Activated naive CD8-positive, alpha-beta T cell treated with anti-CD3 and anti-CD28 coated beads for 36 hours (primary cell): ENCODE results near the gene ZNF84. TPM values are rescaled to one million over a fixed set of nuclear protein-coding genes. Genes with fewer than 3 reads are reported as not detected.

ENCODE experiments used
- DNase-seq: peaks from one replicate; pipeline ENCODE4 v3.0.0; 2021
- H3K27ac Mint-ChIP-seq: one replicate; pipeline ENCODE4 v1.8.0; 2022; ENCODE audit warnings: mild to moderate bottlenecking, moderate library complexity, mixed read lengths
- H3K27me3 Mint-ChIP-seq: one replicate; pipeline ENCODE4 v1.8.0; 2022; ENCODE audit warnings: mild to moderate bottlenecking, mixed read lengths
- H3K36me3 Mint-ChIP-seq: one replicate; pipeline ENCODE4 v1.8.0; 2021; ENCODE audit warnings: mild to moderate bottlenecking, mixed read lengths
- H3K4me1 Mint-ChIP-seq: one replicate; pipeline ENCODE4 v1.8.0; 2021; ENCODE audit warnings: mixed read lengths
- H3K4me3 Mint-ChIP-seq: one replicate; pipeline ENCODE4 v1.8.0; 2022; ENCODE audit warnings: mild to moderate bottlenecking, moderate library complexity, mixed read lengths
- H3K9me3 Mint-ChIP-seq: one replicate; pipeline ENCODE4 v1.8.0; 2022; ENCODE audit warnings: mixed read lengths
- total RNA-seq, 2 experiments: library from RNA; stranded (reverse); gene quantifications; one replicate each; pipeline ENCODE4 v1.2.3, GENCODE V29; 2021

ZNF84 gene
- 10 to 100 TPM; 17.0 to 19.6 TPM for total RNA-seq

- Mint-ChIP-seq H3K9me3 (peaks cover 44% of the 10 kb centered on the region), H3K36me3 (peaks cover 63% of the 10 kb centered on the region), H3K27ac (peak within 1 kb of the TSS; percentile 95), H3K4me1 (peaks cover 7% of the 10 kb centered on the region), H3K4me3 (peak within 1 kb of the TSS; percentile 87), H3K27me3 (no peaks in the 10 kb centered on the region)
- DNase-seq: peak; percentile 95
Measured at GRCh38 chr12:133037207-133038005, at the start of gene ZNF84. Gene ZNF84, plus strand, starts transcription at chr12:133037509. Its CDS starts 3,959 bp downstream, at chr12:133041468.

GRCh38 chr12:132998741-132999140, 38.6 kb upstream of the ZNF84 start:
- Mint-ChIP-seq H3K4me3 (no peak overlapping the region), H3K4me1 (peaks cover 1% of the 10 kb centered on the region), H3K27me3 (no peaks in the 10 kb centered on the region), H3K36me3 (peaks cover 94% of the 10 kb centered on the region), H3K9me3 (peaks cover 50% of the 10 kb centered on the region), H3K27ac (no peak overlapping the region)
- no peak for DNase-seq

- no peaks in the 10 kb centered on the region for H3K27me3 Mint-ChIP-seq
- peaks cover 96% of the 10 kb centered on the region for H3K36me3 Mint-ChIP-seq
- no peak overlapping the region for H3K4me3 Mint-ChIP-seq
- H3K27ac Mint-ChIP-seq: no peak overlapping the region
- DNase-seq: no peak
- peaks cover 53% of the 10 kb centered on the region for H3K9me3 Mint-ChIP-seq
- no peaks in the 10 kb centered on the region for H3K4me1 Mint-ChIP-seq
Measured at GRCh38 chr12:133010657-133011297, 26.5 kb upstream of the ZNF84 start.

- Mint-ChIP-seq H3K27ac (no peak overlapping the region), H3K27me3 (no peaks in the 10 kb centered on the region), H3K4me1 (no peaks in the 10 kb centered on the region), H3K9me3 (peaks cover 53% of the 10 kb centered on the region), H3K36me3 (peaks cover 28% of the 10 kb centered on the region), H3K4me3 (no peak overlapping the region)
- no peak for DNase-seq
Measured at GRCh38 chr12:133023566-133023965, 13.7 kb upstream of the ZNF84 start.

- H3K4me3 Mint-ChIP-seq: no peak overlapping the region
- H3K9me3 Mint-ChIP-seq: peaks cover 44% of the 10 kb centered on the region
- H3K27me3 Mint-ChIP-seq: no peaks in the 10 kb centered on the region
- no peak overlapping the region for H3K27ac Mint-ChIP-seq
- H3K4me1 Mint-ChIP-seq: no peaks in the 10 kb centered on the region
- no peak for DNase-seq
- peaks cover 9% of the 10 kb centered on the region for H3K36me3 Mint-ChIP-seq
Measured at GRCh38 chr12:133026996-133027395, 10.3 kb upstream of the ZNF84 start.

- peaks cover 50% of the 10 kb centered on the region for H3K9me3 Mint-ChIP-seq
- peak overlapping the region; percentile 95 for H3K27ac Mint-ChIP-seq
Measured at GRCh38 chr12:133038118-133038709, 905 bp downstream of the ZNF84 start.

DNA sequence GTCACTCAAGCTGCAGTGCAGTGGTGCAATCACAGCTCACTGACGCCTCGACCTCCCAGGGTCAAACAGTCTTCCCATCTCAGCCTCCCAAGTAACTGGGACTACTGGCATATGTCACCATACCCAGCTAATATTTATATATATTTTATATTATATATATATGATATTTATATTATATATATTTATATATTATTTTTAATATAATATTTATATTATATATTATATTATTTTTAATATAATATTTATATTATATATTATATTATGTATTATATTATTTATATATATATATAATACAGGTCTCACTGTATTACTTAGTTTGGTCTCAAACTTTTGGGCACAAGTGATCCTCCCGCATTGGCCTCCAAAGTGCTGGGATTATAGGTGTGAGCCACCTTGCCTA, 9.4 kb downstream of the ZNF84 start:
- H3K4me3 Mint-ChIP-seq: no peak overlapping the region
- peaks cover 98% of the 10 kb centered on the region for H3K36me3 Mint-ChIP-seq
- no peaks in the 10 kb centered on the region for H3K27me3 Mint-ChIP-seq
- H3K4me1 Mint-ChIP-seq: no peaks in the 10 kb centered on the region
- H3K9me3 Mint-ChIP-seq: peaks cover 68% of the 10 kb centered on the region
- no peak overlapping the region for H3K27ac Mint-ChIP-seq
- no peak for DNase-seq

More at GRCh38 chr12:133038118-133038709, 905 bp downstream of the ZNF84 start:
- Mint-ChIP-seq H3K27me3 (no peaks in the 10 kb centered on the region), H3K4me3 (peak overlapping the region; percentile 87), H3K36me3 (peaks cover 71% of the 10 kb centered on the region), H3K4me1 (peaks cover 7% of the 10 kb centered on the region)
- no peak for DNase-seq

GRCh38 chr12:133057446-133057845, 20.1 kb downstream of the ZNF84 start:
- Mint-ChIP-seq H3K27ac (no peak overlapping the region), H3K9me3 (peaks cover 51% of the 10 kb centered on the region), H3K36me3 (peaks cover 71% of the 10 kb centered on the region), H3K4me1 (no peaks in the 10 kb centered on the region), H3K4me3 (no peak overlapping the region), H3K27me3 (no peaks in the 10 kb centered on the region)
- no peak for DNase-seq

GRCh38 chr12:133058203-133059113, 21.1 kb downstream of the ZNF84 start:
- no peak overlapping the region for H3K4me3 Mint-ChIP-seq
- H3K27me3 Mint-ChIP-seq: no peaks in the 10 kb centered on the region
- peak overlapping the region; percentile 29 for H3K27ac Mint-ChIP-seq
- no peaks in the 10 kb centered on the region for H3K4me1 Mint-ChIP-seq
- no peak for DNase-seq
- H3K9me3 Mint-ChIP-seq: peaks cover 52% of the 10 kb centered on the region
- peaks cover 69% of the 10 kb centered on the region for H3K36me3 Mint-ChIP-seq

GRCh38 chr12:133061954-133062353, 24.6 kb downstream of the ZNF84 start:
- H3K27me3 Mint-ChIP-seq: no peaks in the 10 kb centered on the region
- H3K4me3 Mint-ChIP-seq: no peak overlapping the region
- peaks cover 68% of the 10 kb centered on the region for H3K9me3 Mint-ChIP-seq
- no peak for DNase-seq
- H3K36me3 Mint-ChIP-seq: peaks cover 58% of the 10 kb centered on the region
- no peak overlapping the region for H3K27ac Mint-ChIP-seq
- no peaks in the 10 kb centered on the region for H3K4me1 Mint-ChIP-seq

DNA sequence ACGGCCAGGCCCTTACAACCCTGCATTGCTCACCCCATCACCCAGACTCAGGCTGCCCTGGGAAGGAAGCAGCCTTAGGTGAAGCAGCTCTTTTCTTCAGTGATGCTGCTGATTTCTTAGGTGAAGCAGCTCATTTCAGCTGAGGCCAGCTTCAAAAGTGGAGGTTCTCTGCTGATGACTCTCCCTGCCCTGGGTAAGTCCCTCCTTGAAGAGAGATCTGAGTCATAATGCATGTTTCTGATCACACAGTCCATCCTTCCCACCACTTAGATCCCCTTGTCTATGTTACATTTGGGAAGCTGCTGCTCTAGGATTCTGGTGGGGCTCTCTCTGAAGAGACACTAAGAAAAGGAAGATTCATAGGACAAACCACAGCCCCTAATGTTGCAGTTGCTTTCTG, 26.2 kb downstream of the ZNF84 start:
- no peaks in the 10 kb centered on the region for H3K4me1 Mint-ChIP-seq
- H3K27me3 Mint-ChIP-seq: no peaks in the 10 kb centered on the region
- H3K4me3 Mint-ChIP-seq: no peak overlapping the region
- H3K36me3 Mint-ChIP-seq: peaks cover 45% of the 10 kb centered on the region
- no peak overlapping the region for H3K27ac Mint-ChIP-seq
- DNase-seq: no peak
- peaks cover 61% of the 10 kb centered on the region for H3K9me3 Mint-ChIP-seq

DNA sequence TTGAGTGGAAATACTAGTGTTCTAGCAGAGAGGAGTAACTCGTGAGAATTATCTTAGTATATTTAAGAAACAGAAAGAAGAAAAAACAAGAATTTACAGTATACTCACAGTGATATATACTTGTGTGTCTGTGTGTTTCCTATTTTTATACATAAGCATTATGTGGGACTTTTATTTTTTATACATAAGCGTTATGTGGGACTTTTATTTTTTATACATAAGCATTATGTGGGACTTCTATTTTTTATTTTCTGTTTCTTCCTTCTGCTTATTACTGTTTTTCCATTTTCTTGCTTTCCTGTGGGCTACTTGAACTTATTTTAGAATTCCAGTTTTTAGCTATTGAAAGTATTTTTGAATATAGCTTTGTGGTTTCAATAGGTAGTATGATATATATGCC, 36.5 kb downstream of the ZNF84 start:
- H3K27ac Mint-ChIP-seq: no peak overlapping the region
- H3K4me3 Mint-ChIP-seq: no peak overlapping the region
- no peaks in the 10 kb centered on the region for H3K27me3 Mint-ChIP-seq
- H3K4me1 Mint-ChIP-seq: no peaks in the 10 kb centered on the region
- DNase-seq: no peak
- H3K36me3 Mint-ChIP-seq: peaks cover 18% of the 10 kb centered on the region
- peaks cover 46% of the 10 kb centered on the region for H3K9me3 Mint-ChIP-seq

- no peak overlapping the region for H3K4me3 Mint-ChIP-seq
- no peak overlapping the region for H3K27ac Mint-ChIP-seq
- DNase-seq: peak; percentile 93
- no peaks in the 10 kb centered on the region for H3K27me3 Mint-ChIP-seq
- peaks cover 9% of the 10 kb centered on the region for H3K4me1 Mint-ChIP-seq
- H3K36me3 Mint-ChIP-seq: peaks cover 45% of the 10 kb centered on the region
- H3K9me3 Mint-ChIP-seq: peaks cover 51% of the 10 kb centered on the region
Measured at GRCh38 chr12:133080026-133080367, 42.7 kb downstream of the ZNF84 start.

GRCh38 chr12:133080368-133081158, 43.3 kb downstream of the ZNF84 start, which contains the start of gene ZNF140:
Gene ZNF140, plus strand, starts transcription at chr12:133080923. Its CDS starts 398 bp downstream, at chr12:133081321.
- no peak within 1 kb of the TSS for H3K27ac Mint-ChIP-seq
- peaks cover 9% of the 10 kb centered on the region for H3K4me1 Mint-ChIP-seq
- H3K36me3 Mint-ChIP-seq: peaks cover 51% of the 10 kb centered on the region
- H3K9me3 Mint-ChIP-seq: peaks cover 52% of the 10 kb centered on the region
- H3K4me3 Mint-ChIP-seq: no peak within 1 kb of the TSS
- H3K27me3 Mint-ChIP-seq: no peaks in the 10 kb centered on the region
- DNase-seq: peak; percentile 97
